Uterine smooth muscle cell (primary cell): ENCODE data around the gene TSPAN16. TPM values are rescaled to one million over a fixed set of nuclear protein-coding genes. Genes with fewer than 3 reads are reported as not detected.

Experiments
- total RNA-seq: library from RNA; depleted of rRNA; stranded (reverse); fragments of >200 nt; gene quantifications from 2 replicates; pipeline ENCODE4 v1.2.3, GENCODE V29; 2014

TSPAN16 gene, protein sequence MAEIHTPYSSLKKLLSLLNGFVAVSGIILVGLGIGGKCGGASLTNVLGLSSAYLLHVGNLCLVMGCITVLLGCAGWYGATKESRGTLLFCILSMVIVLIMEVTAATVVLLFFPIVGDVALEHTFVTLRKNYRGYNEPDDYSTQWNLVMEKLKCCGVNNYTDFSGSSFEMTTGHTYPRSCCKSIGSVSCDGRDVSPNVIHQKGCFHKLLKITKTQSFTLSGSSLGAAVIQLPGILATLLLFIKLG
- not detected in 2 replicates for total RNA-seq

DNA sequence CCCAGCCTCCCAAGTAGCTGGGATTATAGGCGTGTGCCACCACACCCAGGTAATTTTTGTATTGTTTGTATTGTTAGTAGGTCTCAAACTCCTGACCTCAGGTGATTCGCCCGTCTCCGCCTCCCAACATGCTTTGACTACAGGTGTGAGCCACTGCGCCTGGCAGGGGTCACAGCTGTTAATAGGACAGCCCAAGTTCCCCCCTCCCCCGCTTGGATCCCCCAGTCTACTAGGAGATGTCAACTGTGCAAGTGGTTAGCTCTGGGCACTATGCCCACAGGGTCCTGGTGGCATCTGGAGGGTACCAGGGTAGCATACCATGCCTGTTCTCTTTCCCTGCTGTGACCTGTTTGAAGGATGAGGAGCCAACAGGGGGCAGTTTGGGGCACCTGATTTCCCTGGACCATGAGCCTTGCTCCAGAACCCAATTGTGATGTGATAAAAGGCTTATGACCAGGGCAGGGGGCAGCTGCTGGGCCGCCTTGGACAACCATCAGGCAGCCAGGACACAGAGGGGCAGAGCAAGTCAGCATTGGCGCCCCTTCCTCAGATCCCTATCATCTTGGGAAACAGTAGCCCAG, at the start of gene TSPAN16:
Gene TSPAN16 (plus strand): TSS at position 496 of the 581 bp plus-strand sequence. CDS start 138 bp downstream, outside the sequence.

DNA sequence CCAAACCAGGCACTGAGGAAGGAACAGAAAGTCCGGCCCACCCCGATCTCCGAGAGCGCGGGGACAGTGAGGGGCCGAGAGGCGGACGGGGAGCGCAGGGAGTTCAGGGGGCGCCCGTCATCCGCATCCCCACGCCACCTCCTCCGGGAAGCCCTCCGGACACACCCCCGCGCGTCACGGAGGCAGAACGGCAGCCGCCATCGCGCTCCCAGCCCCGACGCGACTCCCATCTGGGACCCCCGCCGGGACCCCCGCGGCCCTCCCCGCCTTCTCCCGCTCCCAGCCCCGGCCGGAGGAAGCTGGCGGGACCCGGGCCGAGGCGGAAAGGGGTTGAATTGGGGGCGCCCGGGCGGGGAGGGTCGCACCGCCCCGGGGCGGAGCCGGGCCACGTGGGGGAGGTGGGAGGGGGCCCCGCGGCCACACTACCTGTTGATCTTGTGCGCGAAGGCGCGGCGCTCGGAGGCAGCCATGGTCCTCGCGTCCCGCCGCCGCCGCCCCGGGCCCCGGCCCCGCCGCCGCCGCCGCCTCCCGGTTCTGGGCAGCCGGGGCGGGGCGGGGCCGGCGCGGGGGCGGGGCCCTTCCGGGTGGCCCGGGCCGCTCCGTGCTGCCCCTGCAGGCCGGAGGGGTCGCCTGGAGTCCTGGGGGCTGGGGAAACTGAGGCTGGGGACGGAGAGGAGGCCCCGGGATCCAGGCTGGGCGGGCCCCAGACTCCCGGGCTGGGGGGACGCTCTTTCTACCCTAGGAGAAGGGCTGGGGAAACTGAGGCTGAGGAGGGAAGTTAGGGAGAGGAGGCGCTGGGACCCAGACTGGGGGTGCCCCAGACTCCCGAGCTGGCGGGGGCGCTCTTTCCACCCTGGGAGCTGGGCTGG, 33.8 kb upstream of the TSPAN16 start, which contains the start of gene DOCK6:
Gene DOCK6 (minus strand): TSS at position 554 of the 869 bp plus-strand sequence. CDS start 84 bp downstream, at position 470.

DNA sequence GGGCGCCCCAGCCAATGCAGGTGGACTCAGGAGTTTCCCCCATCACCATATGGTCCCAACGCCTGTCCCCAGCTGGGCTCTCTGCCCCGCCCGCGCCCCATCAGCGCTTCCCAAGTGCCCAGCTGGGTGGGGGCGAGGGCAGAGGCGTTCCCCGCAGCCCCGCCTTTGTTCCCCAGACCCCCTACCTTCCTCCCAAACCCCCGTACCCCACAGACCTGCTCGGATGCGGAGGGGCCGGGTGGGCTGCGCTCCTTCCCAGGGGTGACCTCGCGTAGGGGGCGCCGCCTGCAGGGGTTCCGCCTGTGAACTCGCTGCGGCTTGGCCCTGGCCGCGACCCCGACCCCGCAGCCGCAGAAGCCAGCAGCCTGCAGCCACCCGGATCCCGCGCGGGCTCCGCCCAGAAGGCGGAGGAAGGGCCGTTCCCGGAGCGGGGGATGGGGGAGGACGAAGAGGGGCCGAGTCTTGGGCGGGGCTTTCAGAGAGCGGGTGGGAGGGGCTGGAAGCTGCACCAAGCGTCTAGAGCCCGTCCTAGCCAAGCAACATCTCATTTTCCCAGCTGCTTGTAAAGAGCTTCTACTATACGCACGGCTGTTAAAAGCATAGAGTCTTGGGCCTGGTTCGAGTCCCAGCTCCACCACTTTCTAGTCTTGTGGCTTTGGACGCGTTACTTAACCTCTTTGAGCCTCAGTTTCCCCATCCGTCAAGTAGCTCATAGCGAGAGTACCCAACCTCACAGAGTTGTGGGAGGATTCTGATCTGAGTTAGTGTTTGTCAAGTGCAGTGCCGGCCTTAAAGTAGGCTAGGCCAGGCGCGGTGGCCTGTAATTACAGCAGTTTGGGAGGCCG, 43.5 kb downstream of the TSPAN16 start, which contains the start of gene RAB3D:
Gene RAB3D (minus strand): TSS at position 404 of the 845 bp plus-strand sequence. CDS start 2,258 bp downstream, outside the sequence.

DNA sequence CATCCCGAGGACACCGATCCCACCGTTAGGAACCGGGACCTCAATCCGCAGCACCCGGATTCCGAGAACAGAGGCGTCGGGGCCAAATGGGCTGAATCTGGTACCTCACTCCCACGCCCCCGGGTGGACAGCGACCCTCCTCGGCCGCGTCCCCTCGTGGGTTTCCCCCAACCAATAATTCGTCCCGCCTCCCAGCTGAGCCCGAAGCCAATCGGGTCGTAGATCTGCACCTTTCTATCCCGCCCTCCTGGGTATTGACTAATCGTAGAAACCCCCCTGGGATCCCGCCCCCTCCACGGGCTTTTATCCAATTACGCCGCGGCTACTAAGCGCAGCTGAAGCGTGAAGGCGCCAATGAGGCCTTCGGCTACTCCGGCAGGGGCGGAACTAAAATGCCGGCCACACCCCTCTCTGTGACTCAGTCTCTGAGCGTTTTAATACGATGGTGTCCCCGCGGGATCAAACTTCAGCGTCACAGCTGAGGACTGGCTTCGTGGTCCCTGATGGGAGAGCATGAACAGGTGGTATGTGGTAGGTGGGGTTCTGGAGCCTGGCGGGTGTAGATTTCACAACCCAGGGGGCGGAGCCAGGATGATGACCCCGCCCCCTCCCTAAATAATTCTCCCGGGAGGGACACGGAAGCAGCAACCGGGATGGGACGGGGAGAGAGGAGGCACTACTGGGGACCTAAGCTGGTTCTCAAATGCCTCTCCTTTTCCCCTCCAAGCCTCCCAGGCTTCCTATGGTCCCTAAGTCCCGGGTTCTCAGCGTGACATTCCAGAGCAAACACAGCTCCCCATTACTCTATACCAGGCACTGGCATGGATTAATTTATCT, 50.4 kb downstream of the TSPAN16 start, which contains the start of the genes CCDC159 and TMEM205:
Gene CCDC159 (plus strand): TSS at position 416 of the 837 bp plus-strand sequence. CDS start 88 bp downstream, at position 504.
Gene TMEM205 (minus strand): TSS at position 165 of the 837 bp plus-strand sequence. CDS start 649 bp downstream, outside the sequence.

DNA sequence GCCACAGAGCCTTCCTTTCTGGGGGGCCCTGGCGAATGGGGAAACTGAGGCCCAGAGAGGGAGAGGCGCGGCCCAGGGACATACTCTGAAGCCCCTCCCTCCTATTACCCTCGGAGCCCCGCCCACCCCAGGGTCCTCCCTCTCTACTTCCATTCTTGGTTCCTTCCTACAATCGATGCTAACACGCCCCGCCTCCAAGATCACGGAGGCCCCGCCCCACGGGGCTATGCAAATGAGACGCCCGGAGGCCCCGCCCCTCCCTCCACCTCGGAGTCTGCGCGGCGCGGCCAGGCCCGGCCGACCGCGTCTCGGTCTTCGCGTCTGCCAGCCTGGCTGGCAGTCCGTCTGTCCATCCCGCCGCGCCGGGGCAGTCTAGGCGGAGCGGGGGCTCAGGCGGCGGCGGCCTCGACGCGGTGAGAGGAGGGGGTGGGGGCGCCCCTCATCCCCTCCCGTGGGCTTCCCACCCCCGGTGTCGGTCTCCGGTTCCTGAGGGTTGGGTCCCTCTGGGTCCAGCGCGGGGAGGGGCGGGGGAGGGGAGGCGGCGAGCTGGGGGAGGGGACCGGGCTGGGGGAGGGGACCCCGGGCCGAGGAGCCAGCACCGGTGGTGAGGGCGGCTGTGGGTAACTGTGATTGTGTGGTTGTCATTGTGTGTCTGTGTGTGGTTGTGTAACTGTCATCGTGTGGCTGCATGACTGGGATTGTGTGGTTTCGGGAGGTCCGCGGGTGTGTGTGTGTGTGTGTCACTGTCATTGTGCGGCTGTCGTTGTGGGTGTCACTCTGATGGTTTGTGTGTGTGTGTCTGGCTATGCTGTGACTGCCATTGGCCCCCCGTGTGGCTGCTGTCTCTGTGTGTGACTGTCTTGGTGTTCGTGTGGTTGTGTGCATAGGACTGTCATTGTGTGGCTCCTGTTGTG, 59.5 kb downstream of the TSPAN16 start, which contains the start of gene PLPPR2:
Gene PLPPR2 (plus strand): TSS at position 273 of the 914 bp plus-strand sequence. CDS start 2,242 bp downstream, outside the sequence.

Other genes starting within 250 kb of the TSPAN16 start
- 295 and 333 TPM in 2 replicates for gene LDLR, start 206.7 kb upstream of the TSPAN16 start, total RNA-seq
- gene SPC24, start 140.4 kb upstream of the TSPAN16 start, total RNA-seq, result 50.2 and 237 TPM in 2 replicates
- 403 and 554 TPM in 2 replicates for gene KANK2, start 98.6 kb upstream of the TSPAN16 start, total RNA-seq
- gene ANGPTL8, start 56.5 kb upstream of the TSPAN16 start, total RNA-seq, result not detected in 2 replicates
- gene DOCK6, start 33.6 kb upstream of the TSPAN16 start, total RNA-seq, result 17.0 and 18.4 TPM in 2 replicates
- gene RAB3D, start 43.5 kb downstream of the TSPAN16 start, total RNA-seq, result 5.5 and 6.4 TPM in 2 replicates
- 64.9 and 71.7 TPM in 2 replicates for gene TMEM205, start 50.1 kb downstream of the TSPAN16 start, total RNA-seq
- 3.9 and 10.4 TPM in 2 replicates for gene CCDC159, start 50.4 kb downstream of the TSPAN16 start, total RNA-seq
- 7.9 and 11.4 TPM in 2 replicates for gene PLPPR2, start 59.3 kb downstream of the TSPAN16 start, total RNA-seq
- gene SWSAP1, start 78.5 kb downstream of the TSPAN16 start, total RNA-seq, result 0.33 and 0.62 TPM in 2 replicates
- gene EPOR, start 88.2 kb downstream of the TSPAN16 start, total RNA-seq, result 6.7 and 8.1 TPM in 2 replicates
- gene RGL3, start 123.2 kb downstream of the TSPAN16 start, total RNA-seq, result 0.50 and 1.00 TPM in 2 replicates
- 0.22 and 0.37 TPM in 2 replicates for gene ODAD3, start 139.0 kb downstream of the TSPAN16 start, total RNA-seq
- gene PRKCSH, start 139.5 kb downstream of the TSPAN16 start, total RNA-seq, result 118 and 167 TPM in 2 replicates
- gene ELAVL3, start 184.9 kb downstream of the TSPAN16 start, total RNA-seq, result 0.12 TPM in 1 of 2 replicates, not detected in the other
- 8.2 and 10.6 TPM in 2 replicates for gene ZNF653, start 209.7 kb downstream of the TSPAN16 start, total RNA-seq
- 42.2 and 47.6 TPM in 2 replicates for gene ECSIT, start 233.0 kb downstream of the TSPAN16 start, total RNA-seq
- 20.4 and 37.0 TPM in 2 replicates for gene CNN1, start 242.7 kb downstream of the TSPAN16 start, total RNA-seq